Spleen (tissue), 11 donors: ENCODE results near the gene MARK3. TPM values are rescaled to one million over a fixed set of nuclear protein-coding genes. Genes with fewer than 3 reads are reported as not detected.

Source experiments
- DNase-seq: peaks from one replicate; pipeline ENCODE4 v3.0.0-alpha.2; 2020
- H3K27ac ChIP-seq, 8 donors: fragments of 200-600 bp; sonication (generic) in 7 of 8; 1 replicate in 4 of 8; 2 replicates in 4 of 8; pipeline versions ENCODE4 v1.5.0 to v1.8.0; 2016 to 2021; ENCODE audit warnings: inconsistent platforms in 4 of 8, mild to moderate bottlenecking in 4 of 8, moderate library complexity in 1 of 8
- H3K27me3 ChIP-seq, 7 donors: fragments of 200-600 bp; sonication (generic) in 6 of 7; replicated peaks in 1 of 7; 1 replicate in 4 of 7; 2 replicates in 3 of 7; pipeline versions ENCODE4 v1.5.0 to v1.8.0; 2016 to 2021; ENCODE audit warnings: inconsistent platforms in 3 of 7, mild to moderate bottlenecking in 1 of 7
- H3K36me3 ChIP-seq, 6 donors: fragments of 200-600 bp; sonication (generic) in 5 of 6; 1 replicate in 4 of 6; 2 replicates in 2 of 6; pipeline versions ENCODE4 v1.5.0 to v1.8.0; 2016 to 2021; ENCODE audit warnings: inconsistent platforms in 2 of 6
- H3K4me1 ChIP-seq, 6 donors: fragments of 200-600 bp; sonication (generic) in 5 of 6; 1 replicate in 3 of 6; 2 replicates in 3 of 6; pipeline versions ENCODE4 v1.5.0 to v1.8.0; 2016 to 2021; ENCODE audit warnings: inconsistent platforms in 3 of 6
- H3K4me3 ChIP-seq, 8 donors: fragments of 200-600 bp; sonication (generic) in 7 of 8; 1 replicate in 4 of 8; 2 replicates in 4 of 8; pipeline versions ENCODE4 v1.5.0 to v1.8.0; 2016 to 2021; ENCODE audit warnings: inconsistent platforms in 4 of 8, mild to moderate bottlenecking in 4 of 8, moderate library complexity in 2 of 8
- H3K9me3 ChIP-seq, 8 donors: fragments of 200-600 bp; sonication (generic) in 7 of 8; 1 replicate in 4 of 8; 2 replicates in 4 of 8; pipeline versions ENCODE4 v1.5.0 to v1.8.0; 2016 to 2021; ENCODE audit warnings: inconsistent platforms in 4 of 8
- POLR2A ChIP-seq, 3 donors: fragments of 450-650 bp; IDR thresholded peaks; one replicate each; pipeline ENCODE4 v1.5.1; 2017; ENCODE audit warnings: antibody characterized with exemption in 3 of 3, mild to moderate bottlenecking in 1 of 3
- POLR2AphosphoS5 ChIP-seq, 3 donors: sonication (generic); formaldehyde crosslinking; IDR thresholded peaks; one replicate each; pipeline ENCODE4 v1.5.1; 2017; ENCODE audit warnings: antibody characterized with exemption in 3 of 3
- WGBS, 5 donors: extraction: QIAGEN DNeasy Blood & Tissue Kit in 3 of 5; methylation state at CpG; one replicate each; pipeline versions ENCODE4 v1.1.5 to v1.1.7; 2013 to 2018; 5-methylcytosine and 5-hydroxymethylcytosine counted together
- intact Hi-C: fragments of 100-400 bp; cut with DNase I; formaldehyde crosslinking; loops from one replicate; pipeline ENCODE4 v1.15.0; 2023; ENCODE audit warnings: low total_unique reads
- polyA plus RNA-seq, 3 donors: library from polyadenylated mRNA; stranded (reverse); fragments of 200-250 nt; gene quantifications; one replicate each; pipeline ENCODE4 v1.2.1, GENCODE V29; 2013
- total RNA-seq, 7 donors: library from RNA; depleted of rRNA in 3 of 7; stranded (reverse); fragments of >200 nt in 3 of 7; fragmentation: NEBNext Ultra II Directional in 4 of 7; extraction: Animal tissue kit (Norgen Biotek cat#: 25700) in 4 of 7; gene quantifications; one replicate each; pipeline versions ENCODE4 v1.1.0 to v1.2.1, GENCODE V29; 2016 to 2021
- TF ChIP-seq, protein P1 (sequence below), 11 experiments: fragments of 200-600 bp in 7 of 11; fragments of 450-650 bp in 4 of 11; sonication (generic) in 4 of 11; IDR thresholded peaks in 8 of 11; conservative IDR thresholded peaks in 3 of 11; 1 replicate in 7 of 11; 2 replicates in 4 of 11; pipeline versions ENCODE4 v1.4.0 to v1.8.0; 2016 to 2021; ENCODE audit warnings: antibody characterized with exemption in 11 of 11, inconsistent platforms in 4 of 11, mild to moderate bottlenecking in 1 of 11
- donor health status: healthy with polysubstance abuse.
- donor health status: DM: no; HTN: no; CAD: no; lungs with moderate emphysema.
- donor health status: DM: no; HTN: no; CAD: no.
- donor health status: Bipolar disorder and iron deficiency.
- donor health status: healthy.
- donor health status: DM: no; HTN: no; CAD: no.
- donor health status: DM: yes; HTN: yes; CAD: no.

Gene MARK3
- total and polyA plus RNA-seq, 10 donors: 40.4 to 144 (median 106) TPM

DNA sequence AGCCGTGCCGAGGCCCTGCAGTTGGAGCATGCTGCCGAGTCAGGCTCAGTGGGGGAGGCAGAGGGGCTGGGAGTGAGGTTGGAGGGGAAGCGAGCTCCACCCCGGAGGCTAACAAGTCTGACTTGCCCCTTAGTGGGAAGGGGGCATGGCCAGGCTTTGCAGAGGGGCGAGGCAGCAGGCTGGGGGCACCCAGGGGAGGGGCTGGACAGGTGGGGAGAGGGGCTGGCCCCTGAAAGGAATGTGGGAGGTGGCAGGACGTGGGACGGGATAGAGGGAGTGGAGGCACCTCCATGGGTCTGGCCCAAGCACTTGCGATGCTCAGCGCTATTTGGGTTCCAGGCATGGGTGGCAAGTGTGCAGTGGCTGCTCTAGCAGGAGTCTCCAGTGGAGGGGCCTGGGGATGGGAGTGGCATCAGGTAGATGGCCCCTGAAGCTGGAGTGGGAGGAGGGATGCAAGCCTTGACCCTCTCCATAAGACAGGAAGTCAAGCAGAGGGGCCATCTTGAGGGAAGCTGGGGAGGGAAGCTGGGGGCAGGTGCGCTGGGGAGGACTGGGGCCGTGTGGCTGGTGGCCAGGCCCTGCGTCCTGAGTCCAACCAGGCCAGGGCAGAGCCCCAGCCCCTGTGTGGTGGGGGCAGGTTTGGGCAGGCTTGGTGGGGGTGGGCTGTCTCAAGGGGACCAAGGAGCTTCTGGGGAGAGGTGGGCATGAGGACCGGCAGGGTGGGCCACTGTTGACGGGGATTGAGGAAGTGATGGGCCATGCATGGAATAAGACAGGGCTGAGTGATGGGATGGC is 146.4 kb downstream of the MARK3 start:
- no peak overlapping the region for H3K4me3 ChIP-seq
- no peaks in the 10 kb centered on the region for H3K9me3 ChIP-seq
- TF ChIP-seq, protein P1, sequence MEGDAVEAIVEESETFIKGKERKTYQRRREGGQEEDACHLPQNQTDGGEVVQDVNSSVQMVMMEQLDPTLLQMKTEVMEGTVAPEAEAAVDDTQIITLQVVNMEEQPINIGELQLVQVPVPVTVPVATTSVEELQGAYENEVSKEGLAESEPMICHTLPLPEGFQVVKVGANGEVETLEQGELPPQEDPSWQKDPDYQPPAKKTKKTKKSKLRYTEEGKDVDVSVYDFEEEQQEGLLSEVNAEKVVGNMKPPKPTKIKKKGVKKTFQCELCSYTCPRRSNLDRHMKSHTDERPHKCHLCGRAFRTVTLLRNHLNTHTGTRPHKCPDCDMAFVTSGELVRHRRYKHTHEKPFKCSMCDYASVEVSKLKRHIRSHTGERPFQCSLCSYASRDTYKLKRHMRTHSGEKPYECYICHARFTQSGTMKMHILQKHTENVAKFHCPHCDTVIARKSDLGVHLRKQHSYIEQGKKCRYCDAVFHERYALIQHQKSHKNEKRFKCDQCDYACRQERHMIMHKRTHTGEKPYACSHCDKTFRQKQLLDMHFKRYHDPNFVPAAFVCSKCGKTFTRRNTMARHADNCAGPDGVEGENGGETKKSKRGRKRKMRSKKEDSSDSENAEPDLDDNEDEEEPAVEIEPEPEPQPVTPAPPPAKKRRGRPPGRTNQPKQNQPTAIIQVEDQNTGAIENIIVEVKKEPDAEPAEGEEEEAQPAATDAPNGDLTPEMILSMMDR (IDR thresholded peaks at IDR 0.05 in 8 of 11, conservative IDR thresholded peaks at IDR 0.05 in 3 of 11): no peak
- no peak for TF ChIP-seq POLR2A (IDR thresholded peaks at IDR 0.05)
- H3K27me3 ChIP-seq: no peaks in the 10 kb centered on the region
- intact Hi-C loops: no loop called here
- no peak for DNase-seq
- peaks cover 21 to 66% (median 46%) of the 10 kb centered on the region in 6 donors for H3K4me1 ChIP-seq
- peaks cover 0 to 64% (median 25%) of the 10 kb centered on the region in 6 donors for H3K36me3 ChIP-seq
- no peak overlapping the region for H3K27ac ChIP-seq
- 84 to 93% (median 88%) methylated on average over 15 of the region's 15 CpGs for WGBS, 5 donors

DNA sequence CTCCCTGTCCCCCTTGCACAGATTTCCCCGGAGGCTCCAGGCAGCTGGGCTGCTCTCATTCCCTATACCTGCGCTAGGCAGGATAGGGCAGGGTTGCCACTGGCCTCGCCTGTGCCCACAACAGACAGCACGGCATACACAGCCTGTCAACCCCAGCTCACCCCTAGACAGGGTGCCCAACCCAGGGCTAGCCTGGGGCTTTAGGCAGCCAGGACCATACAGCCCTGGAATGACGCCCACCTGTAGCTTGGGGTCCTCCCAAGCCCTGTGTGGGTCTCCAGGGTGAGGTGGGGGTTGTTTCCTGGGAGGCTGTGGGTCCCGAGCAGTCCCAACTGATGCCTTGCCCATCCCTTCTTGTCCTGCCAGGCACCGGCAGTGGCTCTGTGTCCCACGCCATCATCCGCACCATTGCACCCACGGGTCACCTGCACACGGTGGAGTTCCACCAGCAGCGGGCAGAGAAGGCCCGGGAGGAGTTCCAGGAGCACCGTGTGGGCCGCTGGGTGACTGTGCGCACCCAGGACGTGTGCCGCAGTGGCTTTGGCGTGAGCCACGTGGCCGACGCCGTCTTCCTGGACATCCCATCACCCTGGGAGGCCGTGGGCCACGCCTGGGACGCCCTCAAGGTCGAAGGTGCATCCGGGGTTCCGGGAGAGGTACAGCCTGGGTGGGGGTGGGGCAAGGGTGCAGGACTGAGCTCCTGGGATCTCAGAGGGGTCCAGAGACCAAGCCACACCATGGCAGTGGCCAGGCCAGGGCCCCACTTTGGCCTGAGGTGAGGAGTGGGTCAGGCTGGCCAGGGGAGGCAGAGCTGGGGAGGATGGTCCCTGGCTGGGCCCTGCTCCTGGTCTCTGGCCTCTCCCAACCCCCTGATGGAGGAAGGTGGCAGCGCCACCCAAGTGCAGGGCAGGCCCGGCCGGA is 147.3 kb downstream of the MARK3 start:
- 84 to 97% (median 89%) methylated on average over 12 to 32 of the region's 32 CpGs for WGBS, 5 donors
- Histone ChIP-seq H3K4me1 (peaks cover 21 to 58% (median 38%) of the 10 kb centered on the region in 6 donors), H3K27ac (peak overlapping the region in 1 of 8 donors; percentile 37)

DNA sequence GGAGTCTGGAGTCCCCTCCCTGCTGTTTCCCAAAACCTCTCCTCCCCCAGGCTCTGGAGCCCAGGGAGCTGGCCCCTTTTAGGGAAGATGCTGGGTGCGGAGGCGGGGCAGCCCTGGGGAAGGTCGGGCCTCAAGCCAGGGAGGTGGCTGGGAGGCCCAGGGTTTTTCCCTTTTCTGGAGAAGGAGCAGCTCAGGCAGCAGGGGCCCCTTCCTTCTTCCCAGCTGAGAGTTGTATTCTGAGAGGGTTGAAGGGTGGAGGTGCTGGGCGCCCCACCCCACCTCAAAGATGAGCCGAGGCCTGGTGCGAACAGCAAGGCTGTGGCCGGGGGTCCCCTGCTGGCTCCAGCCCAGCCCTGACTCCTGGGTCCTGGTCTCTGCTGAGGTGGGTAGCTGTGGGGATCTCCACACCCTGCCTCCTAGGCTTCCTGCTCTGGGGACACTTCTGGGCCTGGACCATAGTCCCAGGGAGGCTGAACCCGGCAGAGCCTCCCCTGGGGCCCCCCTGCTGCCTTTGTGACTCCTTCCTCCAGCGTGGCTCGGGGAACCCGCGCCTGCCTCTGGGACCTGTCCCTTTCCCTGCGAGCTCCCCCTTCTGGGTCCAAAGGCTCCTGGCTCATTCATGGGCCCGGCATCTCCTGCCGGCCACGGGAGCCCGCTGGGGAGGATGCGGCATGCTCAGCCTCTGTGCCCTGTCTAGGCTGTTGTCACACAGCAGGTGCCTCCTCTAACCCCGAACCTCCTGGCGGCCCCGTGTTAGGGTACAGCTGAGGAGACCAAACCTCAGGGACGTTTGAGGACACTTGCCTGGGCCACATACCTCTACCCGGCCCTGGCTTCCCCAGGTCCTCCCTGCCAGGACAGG is 148.2 kb downstream of the MARK3 start:
- intact Hi-C loops: no loop called here
- peaks cover 0 to 4% (median 0%) of the 10 kb centered on the region in 7 donors for H3K27me3 ChIP-seq
- H3K36me3 ChIP-seq: peaks cover 0 to 69% (median 25%) of the 10 kb centered on the region in 6 donors
- peaks cover 12 to 49% (median 29%) of the 10 kb centered on the region in 6 donors for H3K4me1 ChIP-seq
- H3K27ac ChIP-seq: peak overlapping the region in 2 of 8 donors; percentile 25 to 37
- no peak for TF ChIP-seq POLR2AphosphoS5 (IDR thresholded peaks at IDR 0.05)
- TF ChIP-seq, protein P1 (IDR thresholded peaks at IDR 0.05 in 8 of 11, conservative IDR thresholded peaks at IDR 0.05 in 3 of 11): no peak
- TF ChIP-seq POLR2A (IDR thresholded peaks at IDR 0.05): no peak
- 77 to 91% (median 87%) methylated on average over 10 to 23 of the region's 23 CpGs for WGBS, 5 donors
- H3K4me3 ChIP-seq: no peak overlapping the region
- no peak for DNase-seq
- no peaks in the 10 kb centered on the region for H3K9me3 ChIP-seq

More for the DNA sequence above, 147.3 kb downstream of the MARK3 start:
- H3K36me3 ChIP-seq: peaks cover 0 to 69% (median 25%) of the 10 kb centered on the region in 6 donors
- no peaks in the 10 kb centered on the region for H3K9me3 ChIP-seq
- H3K27me3 ChIP-seq: no peaks in the 10 kb centered on the region
- peak in 1 of 3 donors; percentile 7 for TF ChIP-seq POLR2AphosphoS5 (IDR thresholded peaks at IDR 0.05)
- TF ChIP-seq POLR2A (IDR thresholded peaks at IDR 0.05): no peak
- intact Hi-C loops: no loop called here
- no peak overlapping the region for H3K4me3 ChIP-seq
- no peak for DNase-seq

DNA sequence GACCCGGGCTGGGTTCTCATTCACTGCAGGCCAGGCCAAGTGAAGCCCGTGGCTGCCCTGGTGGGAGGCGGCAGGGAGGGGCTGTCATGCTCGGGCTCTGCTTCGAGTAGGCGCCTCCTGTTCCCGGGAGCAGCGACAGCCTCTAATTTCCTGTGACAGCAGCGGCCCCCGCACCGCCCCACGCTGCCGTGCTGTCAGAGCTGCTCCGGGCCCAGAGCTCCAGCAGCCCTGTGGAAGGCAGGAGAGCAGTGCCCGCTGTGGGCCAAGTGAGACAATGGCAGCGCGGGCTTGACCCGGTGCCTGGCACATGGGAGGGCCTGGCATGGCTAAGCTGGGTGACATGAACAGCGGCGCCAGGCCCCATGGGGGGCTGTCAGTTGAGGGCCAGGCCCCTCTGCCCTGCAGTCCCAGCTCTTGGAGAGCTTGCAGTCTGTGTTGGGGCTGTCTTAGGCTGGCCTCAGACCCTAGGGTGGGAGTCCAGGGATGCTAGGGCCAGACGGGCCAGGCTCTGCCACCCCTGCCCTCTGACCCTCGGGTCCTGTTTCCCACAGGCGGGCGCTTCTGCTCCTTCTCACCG is 148.9 kb downstream of the MARK3 start:
- H3K27ac ChIP-seq: peak overlapping the region in 2 of 8 donors; percentile 25 to 37
- intact Hi-C loops: no loop called here
- TF ChIP-seq POLR2A (IDR thresholded peaks at IDR 0.05): no peak
- TF ChIP-seq, protein P1 (IDR thresholded peaks at IDR 0.05 in 8 of 11, conservative IDR thresholded peaks at IDR 0.05 in 3 of 11): no peak
- peak in 2 of 3 donors; percentile 19 to 21 for TF ChIP-seq POLR2AphosphoS5 (IDR thresholded peaks at IDR 0.05)
- peaks cover 11 to 47% (median 29%) of the 10 kb centered on the region in 6 donors for H3K4me1 ChIP-seq
- no peak for DNase-seq
- peaks cover 0 to 69% (median 25%) of the 10 kb centered on the region in 6 donors for H3K36me3 ChIP-seq
- H3K27me3 ChIP-seq: peaks cover 0 to 12% (median 0%) of the 10 kb centered on the region in 7 donors
- WGBS, 5 donors: 74 to 87% (median 84%) methylated on average over 9 to 25 of the region's 25 CpGs
- H3K9me3 ChIP-seq: no peaks in the 10 kb centered on the region
- H3K4me3 ChIP-seq: no peak overlapping the region
